Measurements from ENCODE around the gene HNRNPH1.

HNRNPH1 gene

DNA sequence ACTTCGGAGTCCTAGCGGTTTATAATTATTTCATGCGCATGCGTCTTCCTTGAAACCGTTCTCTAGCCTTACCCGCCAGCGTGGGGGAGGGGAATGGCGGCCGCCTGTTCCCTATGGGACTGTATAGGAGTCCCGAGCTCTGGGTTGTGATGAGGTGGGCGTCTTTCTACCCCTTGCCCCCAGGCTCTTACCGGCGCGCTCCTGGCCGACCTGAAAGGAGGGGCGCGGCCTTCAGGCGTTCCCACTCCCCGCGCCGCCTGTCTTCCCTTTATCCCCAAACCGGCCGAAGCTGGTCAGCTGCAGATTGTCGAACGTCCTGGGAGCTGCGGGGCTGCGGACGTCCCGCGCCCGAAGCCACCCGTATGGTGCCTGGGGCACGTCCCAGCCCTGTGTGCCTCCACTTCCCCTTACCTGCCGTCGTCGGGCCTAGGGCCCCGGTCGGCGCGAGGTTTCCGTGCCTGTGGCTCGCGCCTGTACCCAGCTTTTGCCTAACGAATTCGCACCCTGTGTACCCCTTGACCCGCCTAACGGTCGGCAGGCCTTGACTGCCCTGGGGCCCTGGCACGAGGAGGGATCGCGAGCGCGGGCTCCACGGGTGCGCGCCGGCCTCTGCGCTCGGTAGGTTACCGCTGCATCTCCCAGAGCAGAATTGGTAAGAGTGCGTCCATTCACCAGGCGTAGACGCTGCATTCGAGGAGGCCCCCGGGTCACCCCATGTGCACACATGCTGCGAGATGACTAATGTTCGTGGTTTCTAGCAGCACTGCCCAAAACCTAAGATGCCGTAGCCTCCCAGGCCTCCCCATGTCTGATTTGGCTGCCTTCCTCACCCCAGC lies 653 bp upstream of the HNRNPH1 start:
- TF ChIP-seq, protein P1, sequence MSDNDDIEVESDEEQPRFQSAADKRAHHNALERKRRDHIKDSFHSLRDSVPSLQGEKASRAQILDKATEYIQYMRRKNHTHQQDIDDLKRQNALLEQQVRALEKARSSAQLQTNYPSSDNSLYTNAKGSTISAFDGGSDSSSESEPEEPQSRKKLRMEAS (IDR thresholded peaks at IDR 0.05) = peak; percentile 25; the same call in 1 of the 2 replicates
- TF ChIP-seq ZBTB7A (IDR thresholded peaks at IDR 0.05; ENCODE audit: low read depth) = no peak
- TF ChIP-seq TCF12 (IDR thresholded peaks at IDR 0.05; ENCODE audit: low read depth) = 0 out of 2 replicates have a peak, but pooled peaks have one; percentile 13
- no peak for TF ChIP-seq CEBPB (IDR thresholded peaks at IDR 0.05)
- no peak for TF ChIP-seq FOXM1 (IDR thresholded peaks at IDR 0.05; ENCODE audit: borderline replicate concordance, low read depth)
- TF ChIP-seq CREB1 (IDR thresholded peaks at IDR 0.05; ENCODE audit: low read depth) = no peak
- TF ChIP-seq, protein P2, sequence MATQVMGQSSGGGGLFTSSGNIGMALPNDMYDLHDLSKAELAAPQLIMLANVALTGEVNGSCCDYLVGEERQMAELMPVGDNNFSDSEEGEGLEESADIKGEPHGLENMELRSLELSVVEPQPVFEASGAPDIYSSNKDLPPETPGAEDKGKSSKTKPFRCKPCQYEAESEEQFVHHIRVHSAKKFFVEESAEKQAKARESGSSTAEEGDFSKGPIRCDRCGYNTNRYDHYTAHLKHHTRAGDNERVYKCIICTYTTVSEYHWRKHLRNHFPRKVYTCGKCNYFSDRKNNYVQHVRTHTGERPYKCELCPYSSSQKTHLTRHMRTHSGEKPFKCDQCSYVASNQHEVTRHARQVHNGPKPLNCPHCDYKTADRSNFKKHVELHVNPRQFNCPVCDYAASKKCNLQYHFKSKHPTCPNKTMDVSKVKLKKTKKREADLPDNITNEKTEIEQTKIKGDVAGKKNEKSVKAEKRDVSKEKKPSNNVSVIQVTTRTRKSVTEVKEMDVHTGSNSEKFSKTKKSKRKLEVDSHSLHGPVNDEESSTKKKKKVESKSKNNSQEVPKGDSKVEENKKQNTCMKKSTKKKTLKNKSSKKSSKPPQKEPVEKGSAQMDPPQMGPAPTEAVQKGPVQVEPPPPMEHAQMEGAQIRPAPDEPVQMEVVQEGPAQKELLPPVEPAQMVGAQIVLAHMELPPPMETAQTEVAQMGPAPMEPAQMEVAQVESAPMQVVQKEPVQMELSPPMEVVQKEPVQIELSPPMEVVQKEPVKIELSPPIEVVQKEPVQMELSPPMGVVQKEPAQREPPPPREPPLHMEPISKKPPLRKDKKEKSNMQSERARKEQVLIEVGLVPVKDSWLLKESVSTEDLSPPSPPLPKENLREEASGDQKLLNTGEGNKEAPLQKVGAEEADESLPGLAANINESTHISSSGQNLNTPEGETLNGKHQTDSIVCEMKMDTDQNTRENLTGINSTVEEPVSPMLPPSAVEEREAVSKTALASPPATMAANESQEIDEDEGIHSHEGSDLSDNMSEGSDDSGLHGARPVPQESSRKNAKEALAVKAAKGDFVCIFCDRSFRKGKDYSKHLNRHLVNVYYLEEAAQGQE (IDR thresholded peaks at IDR 0.05; ENCODE audit: low read depth) = no peak
- TF ChIP-seq EP300 (IDR thresholded peaks at IDR 0.05; ENCODE audit: borderline replicate concordance) = no peak
- peak; percentile 91 for TF ChIP-seq YY1 (IDR thresholded peaks at IDR 0.05; ENCODE audit: low read depth)
- TF ChIP-seq EGR1 (IDR thresholded peaks at IDR 0.05) = no peak
- TF ChIP-seq RAD21 (IDR thresholded peaks at IDR 0.05; ENCODE audit: low read depth) = no peak
- TF ChIP-seq TAF1 (IDR thresholded peaks at IDR 0.05; ENCODE audit: low read depth) = peak; percentile 65; the same call in 1 of the 2 replicates
- TF ChIP-seq, protein P3, sequence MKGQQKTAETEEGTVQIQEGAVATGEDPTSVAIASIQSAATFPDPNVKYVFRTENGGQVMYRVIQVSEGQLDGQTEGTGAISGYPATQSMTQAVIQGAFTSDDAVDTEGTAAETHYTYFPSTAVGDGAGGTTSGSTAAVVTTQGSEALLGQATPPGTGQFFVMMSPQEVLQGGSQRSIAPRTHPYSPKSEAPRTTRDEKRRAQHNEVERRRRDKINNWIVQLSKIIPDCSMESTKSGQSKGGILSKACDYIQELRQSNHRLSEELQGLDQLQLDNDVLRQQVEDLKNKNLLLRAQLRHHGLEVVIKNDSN (IDR thresholded peaks at IDR 0.05) = no peak
- TF ChIP-seq NFIC (IDR thresholded peaks at IDR 0.05) = no peak
- TF ChIP-seq TEAD4 (IDR thresholded peaks at IDR 0.05) = no peak

DNA sequence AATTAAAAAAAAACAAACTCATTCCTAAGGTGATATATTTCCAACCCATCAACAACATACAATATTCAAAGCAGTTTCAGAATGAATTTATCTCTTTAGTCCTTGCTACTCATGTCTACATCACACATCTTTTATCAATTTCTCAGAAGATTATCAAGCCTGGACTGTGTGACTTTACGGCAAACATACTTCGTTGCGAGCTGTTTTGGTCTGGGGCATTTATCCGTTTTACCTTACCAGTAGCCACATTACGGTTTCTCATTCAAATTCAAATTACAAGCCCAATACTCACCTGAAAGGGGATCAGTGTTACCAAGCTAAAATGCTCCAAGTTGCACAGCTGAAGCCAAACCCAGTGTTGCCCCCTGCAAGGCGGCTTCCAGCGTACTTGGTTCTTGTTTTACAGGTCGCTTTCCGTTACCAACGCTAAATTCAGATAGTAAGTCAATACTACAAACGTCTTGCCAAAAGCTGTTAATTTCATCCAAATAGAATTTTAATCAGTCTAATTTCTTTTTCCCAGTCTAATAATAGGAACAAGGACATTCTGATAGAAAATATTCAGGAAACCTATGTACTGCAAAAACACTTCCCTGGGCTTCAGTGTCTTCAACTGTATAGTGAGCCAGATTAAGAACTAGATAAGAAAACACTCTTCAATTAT lies 1.8 kb downstream of the HNRNPH1 start:
- TF ChIP-seq TAF1 (IDR thresholded peaks at IDR 0.05; ENCODE audit: low read depth) = no peak
- no peak for TF ChIP-seq CEBPB (IDR thresholded peaks at IDR 0.05)
- TF ChIP-seq, protein P2 (IDR thresholded peaks at IDR 0.05; ENCODE audit: low read depth) = no peak
- TF ChIP-seq ZBTB7A (IDR thresholded peaks at IDR 0.05; ENCODE audit: low read depth) = no peak
- no peak for TF ChIP-seq YY1 (IDR thresholded peaks at IDR 0.05; ENCODE audit: low read depth)

DNA sequence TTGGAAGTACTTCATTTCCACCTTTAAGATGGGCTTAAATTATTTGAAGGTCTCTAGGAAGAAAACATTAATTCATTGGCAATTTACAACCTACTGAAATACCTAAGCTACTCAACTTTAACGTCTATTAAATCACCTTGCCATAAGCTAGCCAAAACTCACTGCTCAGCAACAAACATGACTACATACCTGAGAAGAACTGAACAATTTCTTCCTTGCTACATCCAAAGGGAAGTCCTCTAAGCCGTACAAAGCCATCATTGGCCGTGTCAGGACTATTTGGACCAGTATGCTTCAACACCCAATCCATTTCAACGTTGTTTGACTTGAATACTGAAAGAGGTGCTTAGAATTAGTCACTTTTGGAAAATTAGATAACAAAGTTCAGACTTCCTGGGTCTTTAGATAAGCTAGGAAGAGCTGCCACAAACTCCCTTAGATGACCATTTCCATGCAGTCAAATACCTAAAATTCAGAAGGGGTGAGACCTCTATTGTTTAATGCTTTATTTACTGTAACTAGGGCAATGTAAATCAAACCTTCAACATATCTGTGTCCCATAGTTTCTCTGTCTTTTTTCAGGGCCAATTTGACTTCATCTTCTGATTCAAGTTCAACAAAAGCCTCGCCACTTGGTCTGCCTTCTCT lies 2.6 kb downstream of the HNRNPH1 start:
- TF ChIP-seq TEAD4 (IDR thresholded peaks at IDR 0.05) = no peak

DNA sequence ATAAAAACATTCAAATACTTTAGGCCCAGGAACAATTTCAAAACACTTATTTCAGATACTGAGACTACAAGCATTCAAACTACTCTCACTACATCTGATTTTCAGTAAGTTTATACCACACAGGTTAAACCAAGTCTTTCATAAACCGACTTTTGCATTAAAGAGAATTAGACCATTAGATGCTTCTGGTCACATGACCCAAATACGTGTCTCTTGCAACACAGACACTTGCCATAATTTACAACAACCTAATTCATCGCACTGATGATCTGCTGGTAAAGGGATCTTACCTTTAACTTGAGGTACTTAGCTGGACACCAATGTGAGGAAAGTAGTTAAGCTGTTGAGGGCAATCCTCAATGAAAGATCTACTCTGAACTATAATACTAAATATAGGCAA lies 3.2 kb downstream of the HNRNPH1 start:
- TF ChIP-seq YY1 (IDR thresholded peaks at IDR 0.05; ENCODE audit: low read depth) (no peak), EP300 (IDR thresholded peaks at IDR 0.05; ENCODE audit: borderline replicate concordance) (no peak)
- TF ChIP-seq, protein P3 (IDR thresholded peaks at IDR 0.05) = peak; percentile 53; the same call in 1 of the 2 replicates
- TF ChIP-seq, protein P2 (IDR thresholded peaks at IDR 0.05; ENCODE audit: low read depth) = no peak
